ENCODE data around the gene JCAD. TPM values are rescaled to one million over a fixed set of nuclear protein-coding genes. Genes with fewer than 3 reads are reported as not detected.

The JCAD gene
- polyA plus RNA-seq, 1 of the 3 experiments (the other 2 are of a cell fraction): 19.0 TPM

GRCh38 chr10:30011956-30012647, 47.3 kb downstream of the JCAD start (continued):
- TF ChIP-seq, protein P1, sequence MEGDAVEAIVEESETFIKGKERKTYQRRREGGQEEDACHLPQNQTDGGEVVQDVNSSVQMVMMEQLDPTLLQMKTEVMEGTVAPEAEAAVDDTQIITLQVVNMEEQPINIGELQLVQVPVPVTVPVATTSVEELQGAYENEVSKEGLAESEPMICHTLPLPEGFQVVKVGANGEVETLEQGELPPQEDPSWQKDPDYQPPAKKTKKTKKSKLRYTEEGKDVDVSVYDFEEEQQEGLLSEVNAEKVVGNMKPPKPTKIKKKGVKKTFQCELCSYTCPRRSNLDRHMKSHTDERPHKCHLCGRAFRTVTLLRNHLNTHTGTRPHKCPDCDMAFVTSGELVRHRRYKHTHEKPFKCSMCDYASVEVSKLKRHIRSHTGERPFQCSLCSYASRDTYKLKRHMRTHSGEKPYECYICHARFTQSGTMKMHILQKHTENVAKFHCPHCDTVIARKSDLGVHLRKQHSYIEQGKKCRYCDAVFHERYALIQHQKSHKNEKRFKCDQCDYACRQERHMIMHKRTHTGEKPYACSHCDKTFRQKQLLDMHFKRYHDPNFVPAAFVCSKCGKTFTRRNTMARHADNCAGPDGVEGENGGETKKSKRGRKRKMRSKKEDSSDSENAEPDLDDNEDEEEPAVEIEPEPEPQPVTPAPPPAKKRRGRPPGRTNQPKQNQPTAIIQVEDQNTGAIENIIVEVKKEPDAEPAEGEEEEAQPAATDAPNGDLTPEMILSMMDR (IDR thresholded peaks at IDR 0.05): no peak
- TF ChIP-seq YY1 (IDR thresholded peaks at IDR 0.05; ENCODE audit: low read depth): no peak
- no peak for TF ChIP-seq TEAD4 (IDR thresholded peaks at IDR 0.05; ENCODE audit: borderline replicate concordance, insufficient read depth)
- TF ChIP-seq FOXJ3 (CRISPR knock-in tag; IDR thresholded peaks at IDR 0.05): no peak
- no peak for TF ChIP-seq TAF1 (IDR thresholded peaks at IDR 0.05; ENCODE audit: borderline replicate concordance, low read depth, low read length)
- no peak for TF ChIP-seq EZH2phosphoT487 (IDR thresholded peaks at IDR 0.05; ENCODE audit: borderline replicate concordance, low read depth)
- TF ChIP-seq JUND (IDR thresholded peaks at IDR 0.05): no peak
- TF ChIP-seq MAX (IDR thresholded peaks at IDR 0.05; ENCODE audit: low read depth): no peak

GRCh38 chr10:30011396-30011795, 48.0 kb downstream of the JCAD start:
- Histone ChIP-seq H3K9ac (no peak overlapping the region), H3K4me1 (ENCODE audit: control insufficient read depth in 1 of 2, insufficient read depth in 2 of 2, low read depth in 1 of 2, low read length in 1 of 2) (peaks cover 9 to 32% of the 10 kb centered on the region in 2 experiments; a peak in 3 of 4 replicates), H3K9me3 (no peaks in the 10 kb centered on the region), H2AFZ (ENCODE audit: low read depth) (no peak overlapping the region), H3K4me3 (ENCODE audit: low read depth in 2 of 2, low read length in 1 of 2) (no peak overlapping the region), H3K27me3 (ENCODE audit: insufficient read depth) (no peaks in the 10 kb centered on the region), H4K20me1 (ENCODE audit: insufficient read depth) (no peaks in the 10 kb centered on the region; the same call in 1 of the 2 replicates), H3K4me2 (no peak overlapping the region), H3K9me2 (no peaks in the 10 kb centered on the region), H3F3A (replicated peaks; ENCODE audit: insufficient read depth) (peaks cover 37% of the 10 kb centered on the region), H3K27ac (ENCODE audit: low read depth in 2 of 2, low read length in 1 of 2) (no peak overlapping the region), H3K79me2 (ENCODE audit: insufficient read depth) (no peaks in the 10 kb centered on the region), H3K36me3 (replicated peaks in 1 of 2; ENCODE audit: control insufficient read depth in 1 of 2, insufficient read depth in 2 of 2, low read length in 1 of 2) (peaks cover 23 to 30% of the 10 kb centered on the region in 2 experiments)
- TF ChIP-seq TCF12 (IDR thresholded peaks at IDR 0.05) (no peak), SMC3 (IDR thresholded peaks at IDR 0.05; ENCODE audit: low read depth, low read length) (no peak), MEF2A (IDR thresholded peaks at IDR 0.05; ENCODE audit: borderline replicate concordance, low read depth) (no peak), RCOR1 (IDR thresholded peaks at IDR 0.05; ENCODE audit: low read length) (no peak)
- TF ChIP-seq, protein P2, sequence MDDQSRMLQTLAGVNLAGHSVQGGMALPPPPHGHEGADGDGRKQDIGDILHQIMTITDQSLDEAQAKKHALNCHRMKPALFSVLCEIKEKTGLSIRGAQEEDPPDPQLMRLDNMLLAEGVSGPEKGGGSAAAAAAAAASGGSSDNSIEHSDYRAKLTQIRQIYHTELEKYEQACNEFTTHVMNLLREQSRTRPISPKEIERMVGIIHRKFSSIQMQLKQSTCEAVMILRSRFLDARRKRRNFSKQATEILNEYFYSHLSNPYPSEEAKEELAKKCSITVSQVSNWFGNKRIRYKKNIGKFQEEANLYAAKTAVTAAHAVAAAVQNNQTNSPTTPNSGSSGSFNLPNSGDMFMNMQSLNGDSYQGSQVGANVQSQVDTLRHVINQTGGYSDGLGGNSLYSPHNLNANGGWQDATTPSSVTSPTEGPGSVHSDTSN (IDR thresholded peaks at IDR 0.05): 0 out of 2 replicates have a peak, but pooled peaks have one; percentile 4
- ChIA-PET CTCF (interaction anchor here (2.5 to 9.4 kb wide), 3 partner anchors 9 to 230 kb away, joined by 9 to 70 read pairs (median 22); no protein-coding TSS in a partner anchor), POLR2A (no interaction called here)
- no peak for DNase-seq
- 94% methylated on average over 8 of the region's 8 CpGs for WGBS (ENCODE audit: low lambda C conversion rate)
